GM19467 (cell line): ENCODE measurements around the gene SUFU.

ENCODE experiments used
- ATAC-seq: cut with Tn5 transposase; IDR thresholded peaks from one replicate; pipeline ENCODE4 v1.9.1; 2021; ENCODE audit warnings: mild to moderate bottlenecking, moderate library complexity; ENCODE audit not compliant: unreplicated experiment

The SUFU gene

GRCh38 chr10:102668326-102669107, 164.7 kb downstream of the SUFU start:
- ATAC-seq: no peak

- no peak for ATAC-seq
These were observed 165.7 kb downstream of the SUFU start for GRCh38 chr10:102669206-102670064.

- ATAC-seq: no peak
These were observed 166.4 kb downstream of the SUFU start for GRCh38 chr10:102670065-102670670.

- ATAC-seq: no peak
These were observed 167.2 kb downstream of the SUFU start for GRCh38 chr10:102670871-102671434.

GRCh38 chr10:102673236-102673818, 169.6 kb downstream of the SUFU start:
- no peak for ATAC-seq

GRCh38 chr10:102673819-102674511, 170.2 kb downstream of the SUFU start:
- no peak for ATAC-seq

- no peak for ATAC-seq
These were observed 170.8 kb downstream of the SUFU start for GRCh38 chr10:102674566-102674965.

- ATAC-seq: no peak
These were observed 171.4 kb downstream of the SUFU start for GRCh38 chr10:102675011-102675665.

GRCh38 chr10:102675666-102676533, 172.1 kb downstream of the SUFU start:
- no peak for ATAC-seq

- no peak for ATAC-seq
These were observed 173.0 kb downstream of the SUFU start for GRCh38 chr10:102676534-102677315.

- ATAC-seq: no peak
These were observed 173.7 kb downstream of the SUFU start for GRCh38 chr10:102677331-102678067.

GRCh38 chr10:102678068-102678400, 174.3 kb downstream of the SUFU start:
- no peak for ATAC-seq

GRCh38 chr10:102678842-102679289, 175.1 kb downstream of the SUFU start:
- no peak for ATAC-seq

GRCh38 chr10:102679596-102679995, 175.8 kb downstream of the SUFU start:
- no peak for ATAC-seq

GRCh38 chr10:102681696-102682095, 177.9 kb downstream of the SUFU start:
- ATAC-seq: no peak

GRCh38 chr10:102682416-102682815, 178.6 kb downstream of the SUFU start:
- no peak for ATAC-seq

- no peak for ATAC-seq
These were observed 179.2 kb downstream of the SUFU start for GRCh38 chr10:102682981-102683380.
